Peyer's patch (tissue), 4 donors: ENCODE results near the gene PEX7. TPM values are rescaled to one million over a fixed set of nuclear protein-coding genes. Genes with fewer than 3 reads are reported as not detected.

ENCODE experiments used
- DNase-seq, 3 donors: peaks; one replicate each; pipeline ENCODE4 v3.0.0-alpha.2; 2017 to 2019
- H3K27ac ChIP-seq, 4 donors: fragments of 200-600 bp; sonication (generic); one replicate each; pipeline ENCODE4 v1.5.1; 2016 to 2019
- H3K27me3 ChIP-seq, 2 donors: fragments of 200-600 bp; sonication (generic); one replicate each; pipeline ENCODE4 v1.5.1; 2019
- H3K36me3 ChIP-seq, 3 donors: fragments of 200-600 bp; sonication (generic); one replicate each; pipeline ENCODE4 v1.5.1; 2016 to 2019
- H3K4me1 ChIP-seq, 4 donors: fragments of 200-600 bp; sonication (generic); one replicate each; pipeline ENCODE4 v1.5.1; 2016 to 2019
- H3K4me3 ChIP-seq, 4 donors: fragments of 200-600 bp; sonication (generic); 1 replicate in 3 of 4; 2 replicates in 1 of 4; pipeline ENCODE4 v1.5.1; 2016 to 2019; ENCODE audit warnings: mild to moderate bottlenecking in 1 of 4
- H3K9me3 ChIP-seq, 4 donors: fragments of 200-600 bp; sonication (generic); one replicate each; pipeline ENCODE4 v1.5.1; 2016 to 2019; ENCODE audit warnings: mild to moderate bottlenecking in 1 of 4
- POLR2A ChIP-seq, 2 donors: fragments of 450-650 bp; IDR thresholded peaks; one replicate each; pipeline ENCODE4 v1.5.1; 2017; ENCODE audit warnings: antibody characterized with exemption in 2 of 2, mild to moderate bottlenecking in 2 of 2, moderate library complexity in 2 of 2
- total RNA-seq, 4 donors: library from RNA; depleted of rRNA; stranded (reverse); fragments of >200 nt; gene quantifications; one replicate each; pipeline ENCODE4 v1.1.0, GENCODE V29; 2016
- TF ChIP-seq, protein P1 (sequence below), 6 experiments: fragments of 450-650 bp in 4 of 6; fragments of 200-600 bp in 2 of 6; sonication (generic) in 1 of 6; IDR thresholded peaks; one replicate each; pipeline ENCODE4 v1.5.1; 2017 to 2019; ENCODE audit warnings: antibody characterized with exemption in 6 of 6, mild to moderate bottlenecking in 3 of 6, moderate library complexity in 1 of 6

Gene PEX7
- total RNA-seq, 4 donors from 2014 or later, result 3.0 to 7.1 (median 6.3) TPM

DNA sequence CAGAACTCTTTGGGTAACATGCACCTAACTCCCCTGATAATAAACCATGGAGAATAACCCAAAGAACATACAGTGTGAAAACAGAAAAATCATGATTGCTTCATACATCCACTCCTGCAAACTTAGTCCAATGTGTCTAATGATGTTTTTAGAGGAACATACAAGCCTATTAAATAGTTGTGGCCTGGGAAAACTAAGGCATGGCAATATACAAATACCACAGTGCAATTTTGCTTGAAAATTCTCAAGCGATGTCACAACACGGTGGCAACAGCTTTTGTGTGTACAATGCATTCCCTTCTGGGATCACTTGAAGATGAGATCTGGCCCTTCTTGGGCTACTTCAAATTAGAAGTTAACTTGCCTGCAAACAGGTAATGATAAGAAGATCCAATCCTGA, 46.8 kb upstream of the PEX7 start:
- Histone ChIP-seq H3K9me3 (no peaks in the 10 kb centered on the region), H3K27ac (no peak overlapping the region), H3K4me1 (peaks cover 0 to 13% (median 5%) of the 10 kb centered on the region in 4 donors), H3K27me3 (no peaks in the 10 kb centered on the region), H3K36me3 (no peaks in the 10 kb centered on the region), H3K4me3 (no peak overlapping the region)
- no peak for DNase-seq
- TF ChIP-seq, protein P1, sequence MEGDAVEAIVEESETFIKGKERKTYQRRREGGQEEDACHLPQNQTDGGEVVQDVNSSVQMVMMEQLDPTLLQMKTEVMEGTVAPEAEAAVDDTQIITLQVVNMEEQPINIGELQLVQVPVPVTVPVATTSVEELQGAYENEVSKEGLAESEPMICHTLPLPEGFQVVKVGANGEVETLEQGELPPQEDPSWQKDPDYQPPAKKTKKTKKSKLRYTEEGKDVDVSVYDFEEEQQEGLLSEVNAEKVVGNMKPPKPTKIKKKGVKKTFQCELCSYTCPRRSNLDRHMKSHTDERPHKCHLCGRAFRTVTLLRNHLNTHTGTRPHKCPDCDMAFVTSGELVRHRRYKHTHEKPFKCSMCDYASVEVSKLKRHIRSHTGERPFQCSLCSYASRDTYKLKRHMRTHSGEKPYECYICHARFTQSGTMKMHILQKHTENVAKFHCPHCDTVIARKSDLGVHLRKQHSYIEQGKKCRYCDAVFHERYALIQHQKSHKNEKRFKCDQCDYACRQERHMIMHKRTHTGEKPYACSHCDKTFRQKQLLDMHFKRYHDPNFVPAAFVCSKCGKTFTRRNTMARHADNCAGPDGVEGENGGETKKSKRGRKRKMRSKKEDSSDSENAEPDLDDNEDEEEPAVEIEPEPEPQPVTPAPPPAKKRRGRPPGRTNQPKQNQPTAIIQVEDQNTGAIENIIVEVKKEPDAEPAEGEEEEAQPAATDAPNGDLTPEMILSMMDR (IDR thresholded peaks at IDR 0.05), result no peak
- TF ChIP-seq POLR2A (IDR thresholded peaks at IDR 0.05), result no peak

DNA sequence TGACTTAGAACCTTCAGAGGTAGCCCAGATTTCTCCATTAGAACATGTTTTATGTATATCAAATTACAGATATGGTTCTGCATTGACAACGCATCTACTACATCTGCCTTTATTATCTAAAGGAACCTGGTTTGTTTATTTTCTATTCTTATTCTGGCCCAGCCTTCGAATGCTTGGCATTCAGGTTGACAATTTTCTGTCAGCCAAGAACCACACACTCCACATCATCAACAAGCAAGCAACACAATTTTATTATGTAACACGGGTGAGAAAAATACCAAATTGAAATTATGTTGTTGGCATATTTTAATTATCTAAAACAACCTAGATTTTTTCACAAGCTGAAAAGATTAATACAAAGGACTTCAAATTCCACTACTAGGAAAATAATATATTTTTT, 44.7 kb upstream of the PEX7 start:
- Histone ChIP-seq H3K27ac (no peak overlapping the region), H3K4me1 (peaks cover 0 to 20% (median 9%) of the 10 kb centered on the region in 4 donors), H3K27me3 (no peaks in the 10 kb centered on the region), H3K4me3 (no peak overlapping the region), H3K9me3 (no peaks in the 10 kb centered on the region), H3K36me3 (no peaks in the 10 kb centered on the region)
- no peak for DNase-seq
- TF ChIP-seq, protein P1 (IDR thresholded peaks at IDR 0.05), result no peak
- no peak for TF ChIP-seq POLR2A (IDR thresholded peaks at IDR 0.05)

DNA sequence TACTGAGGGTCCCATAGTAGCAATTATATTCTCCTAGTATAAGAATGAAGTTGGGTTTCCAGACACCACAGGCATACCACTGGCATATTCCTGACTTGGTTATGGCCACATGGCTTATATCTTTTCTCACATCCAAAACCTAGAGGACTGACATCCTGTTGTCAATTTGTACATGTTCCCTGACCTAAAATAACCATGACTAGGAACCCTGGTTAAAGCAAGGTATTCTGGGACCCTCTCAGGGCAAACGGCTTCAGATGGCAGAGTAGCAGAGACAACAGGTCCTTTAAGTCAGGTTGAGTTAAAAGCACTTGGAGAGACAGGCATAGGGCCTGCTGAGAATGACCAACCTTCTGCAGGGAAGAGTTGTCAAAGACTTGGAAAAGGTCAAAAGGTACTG, 42.7 kb upstream of the PEX7 start:
- Histone ChIP-seq H3K36me3 (no peaks in the 10 kb centered on the region), H3K4me3 (no peak overlapping the region), H3K27ac (no peak overlapping the region), H3K4me1 (peaks cover 0 to 25% (median 7%) of the 10 kb centered on the region in 4 donors), H3K9me3 (no peaks in the 10 kb centered on the region), H3K27me3 (no peaks in the 10 kb centered on the region)
- TF ChIP-seq, protein P1 (IDR thresholded peaks at IDR 0.05), result no peak
- TF ChIP-seq POLR2A (IDR thresholded peaks at IDR 0.05), result no peak
- no peak for DNase-seq

DNA sequence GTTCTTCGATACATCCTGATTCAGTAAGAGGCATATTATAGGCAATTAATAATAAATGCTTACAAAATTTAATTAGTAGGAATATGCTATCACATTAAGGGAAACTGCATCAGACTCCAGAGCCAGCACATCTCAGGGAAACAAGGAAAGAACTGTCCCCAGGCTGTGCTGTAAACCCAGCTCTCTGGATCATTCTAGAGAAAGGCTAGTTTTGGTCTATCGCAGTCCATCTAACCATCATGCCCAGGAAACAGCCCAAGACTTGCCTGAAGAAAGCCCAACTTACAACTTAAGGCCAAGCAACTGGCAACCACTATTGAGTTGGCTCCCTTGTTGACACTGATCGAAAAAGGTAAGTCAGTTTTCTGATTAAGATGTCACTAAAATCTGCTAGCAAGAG, 41.4 kb upstream of the PEX7 start:
- Histone ChIP-seq H3K9me3 (no peaks in the 10 kb centered on the region), H3K27ac (no peak overlapping the region), H3K4me1 (peaks cover 0 to 34% (median 14%) of the 10 kb centered on the region in 4 donors), H3K27me3 (no peaks in the 10 kb centered on the region), H3K4me3 (no peak overlapping the region), H3K36me3 (no peaks in the 10 kb centered on the region)
- no peak for DNase-seq
- TF ChIP-seq, protein P1 (IDR thresholded peaks at IDR 0.05), result no peak
- TF ChIP-seq POLR2A (IDR thresholded peaks at IDR 0.05), result no peak

DNA sequence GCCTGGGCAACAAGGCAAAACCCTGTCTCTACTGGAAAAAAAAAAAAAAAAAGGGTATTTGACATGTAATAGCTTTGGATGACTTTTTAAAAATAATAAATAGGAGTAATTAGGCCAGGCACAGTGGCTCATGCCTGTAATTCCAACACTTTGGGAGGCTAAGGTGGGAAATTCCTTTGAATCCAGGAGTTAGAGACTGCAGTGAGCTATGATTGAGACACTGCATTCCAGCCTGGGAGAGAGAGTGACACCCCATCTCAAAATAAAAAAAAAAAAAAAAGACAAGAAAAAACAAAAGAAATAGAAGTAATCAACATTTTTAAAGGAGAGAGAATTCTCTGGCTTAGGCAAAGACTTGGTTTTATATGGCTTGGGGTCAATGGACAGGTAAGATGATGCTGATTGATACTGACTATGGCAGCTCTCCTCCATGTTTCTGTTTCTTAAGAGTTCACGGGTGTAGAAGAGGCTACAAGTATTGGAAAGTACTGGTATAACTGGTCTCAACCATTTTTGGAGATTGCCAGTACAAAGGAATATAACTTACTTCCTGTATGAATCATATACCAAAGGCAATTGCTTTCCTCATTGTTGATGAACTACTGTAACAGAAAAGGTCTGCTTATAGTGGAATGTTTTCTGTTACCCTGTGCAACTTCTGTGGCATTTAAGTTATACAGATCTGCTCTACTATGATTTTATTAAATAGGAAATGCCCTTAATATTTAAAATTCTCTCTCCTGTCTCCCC, 40.2 kb upstream of the PEX7 start:
- no peak overlapping the region for H3K4me3 ChIP-seq
- no peaks in the 10 kb centered on the region for H3K9me3 ChIP-seq
- no peaks in the 10 kb centered on the region for H3K36me3 ChIP-seq
- peaks cover under 1 to 41% (median 15%) of the 10 kb centered on the region in 4 donors for H3K4me1 ChIP-seq
- no peak overlapping the region for H3K27ac ChIP-seq
- TF ChIP-seq, protein P1 (IDR thresholded peaks at IDR 0.05), result no peak
- TF ChIP-seq POLR2A (IDR thresholded peaks at IDR 0.05), result no peak
- H3K27me3 ChIP-seq, result no peaks in the 10 kb centered on the region
- DNase-seq, result no peak
